HL-60 (cell line): Measurements from ENCODE around the gene PRODH2.

Experiments
- CTCF ChIP-seq: IDR thresholded peaks from one replicate; pipeline ENCODE4 v1.5.1; 2011; ENCODE audit warnings: low read length, control low read depth, inconsistent platforms; ENCODE audit not compliant: insufficient read depth
- GABPA ChIP-seq: IDR thresholded peaks from 2 replicates; pipeline ENCODE4 v1.6.1; 2012; ENCODE audit warnings: low read depth
- POLR2AphosphoS5 ChIP-seq: IDR thresholded peaks from 2 replicates; pipeline ENCODE4 v1.6.1; 2012; ENCODE audit warnings: low read depth
- REST ChIP-seq: IDR thresholded peaks from 2 replicates; pipeline ENCODE4 v1.6.1; 2012; ENCODE audit warnings: low read depth; ENCODE audit not compliant: insufficient replicate concordance

- TF ChIP-seq REST = no peak
- TF ChIP-seq CTCF = no peak
- no peak for TF ChIP-seq POLR2AphosphoS5
- no peak for TF ChIP-seq GABPA
Observed at GRCh38 chr19:35856546-35857149, 44.0 kb upstream of the PRODH2 start, which contains the start of gene KIRREL2.
